Measurements from ENCODE around the gene PPP1R13L. TPM values are rescaled to one million over a fixed set of nuclear protein-coding genes. Genes with fewer than 3 reads are reported as not detected.

Gene PPP1R13L
- total RNA-seq, 4 donors from 2014 or later: 53.1 to 166 (median 87.8) TPM

GRCh38 chr19:45349126-45349415, 55.8 kb downstream of the PPP1R13L start:
- DNase-seq: no peak
- Histone ChIP-seq H3K27ac (no peak overlapping the region), H3K4me1 (peaks cover 0 to 17% (median 6%) of the 10 kb centered on the region in 3 donors), H3K27me3 (peaks cover 0 to 40% (median 0%) of the 10 kb centered on the region in 4 donors), H3K9me3 (no peaks in the 10 kb centered on the region), H3K36me3 (peaks cover 9 to 66% (median 22%) of the 10 kb centered on the region in 3 donors), H3K4me3 (no peak overlapping the region)
- no peak for TF ChIP-seq POLR2A (IDR thresholded peaks at IDR 0.05)
- TF ChIP-seq, protein P1, sequence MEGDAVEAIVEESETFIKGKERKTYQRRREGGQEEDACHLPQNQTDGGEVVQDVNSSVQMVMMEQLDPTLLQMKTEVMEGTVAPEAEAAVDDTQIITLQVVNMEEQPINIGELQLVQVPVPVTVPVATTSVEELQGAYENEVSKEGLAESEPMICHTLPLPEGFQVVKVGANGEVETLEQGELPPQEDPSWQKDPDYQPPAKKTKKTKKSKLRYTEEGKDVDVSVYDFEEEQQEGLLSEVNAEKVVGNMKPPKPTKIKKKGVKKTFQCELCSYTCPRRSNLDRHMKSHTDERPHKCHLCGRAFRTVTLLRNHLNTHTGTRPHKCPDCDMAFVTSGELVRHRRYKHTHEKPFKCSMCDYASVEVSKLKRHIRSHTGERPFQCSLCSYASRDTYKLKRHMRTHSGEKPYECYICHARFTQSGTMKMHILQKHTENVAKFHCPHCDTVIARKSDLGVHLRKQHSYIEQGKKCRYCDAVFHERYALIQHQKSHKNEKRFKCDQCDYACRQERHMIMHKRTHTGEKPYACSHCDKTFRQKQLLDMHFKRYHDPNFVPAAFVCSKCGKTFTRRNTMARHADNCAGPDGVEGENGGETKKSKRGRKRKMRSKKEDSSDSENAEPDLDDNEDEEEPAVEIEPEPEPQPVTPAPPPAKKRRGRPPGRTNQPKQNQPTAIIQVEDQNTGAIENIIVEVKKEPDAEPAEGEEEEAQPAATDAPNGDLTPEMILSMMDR (IDR thresholded peaks at IDR 0.05): no peak
- intact Hi-C loops (cut with DNase I): no loop called here
- WGBS, 2 donors: 41 to 58% methylated on average over 3 of the region's 3 CpGs

- Histone ChIP-seq H3K4me1 (peaks cover 0 to 17% (median 6%) of the 10 kb centered on the region in 3 donors), H3K27ac (no peak overlapping the region), H3K9me3 (no peaks in the 10 kb centered on the region), H3K27me3 (peaks cover 0 to 40% (median 0%) of the 10 kb centered on the region in 4 donors), H3K4me3 (no peak overlapping the region), H3K36me3 (peaks cover 9 to 61% (median 22%) of the 10 kb centered on the region in 3 donors)
- 83 to 87% methylated on average over 5 to 8 of the region's 23 CpGs for WGBS, 2 donors
- intact Hi-C loops (cut with DNase I): no loop called here
- no peak for DNase-seq
- TF ChIP-seq, protein P1 (IDR thresholded peaks at IDR 0.05): no peak
- no peak for TF ChIP-seq POLR2A (IDR thresholded peaks at IDR 0.05)
Observed at GRCh38 chr19:45348367-45349125, 56.3 kb downstream of the PPP1R13L start.

- no peak overlapping the region for H3K4me3 ChIP-seq
- WGBS, 2 donors: 79 to 80% methylated on average over 8 to 9 of the region's 25 CpGs
- H3K27ac ChIP-seq: no peak overlapping the region
Observed at GRCh38 chr19:45347570-45348366, 57.1 kb downstream of the PPP1R13L start.

GRCh38 chr19:45346449-45346848, 58.4 kb downstream of the PPP1R13L start:
- TF ChIP-seq, protein P1 (IDR thresholded peaks at IDR 0.05): no peak
- no peak for TF ChIP-seq POLR2A (IDR thresholded peaks at IDR 0.05)
- Histone ChIP-seq H3K4me1 (peaks cover 0 to 25% (median 6%) of the 10 kb centered on the region in 3 donors), H3K27me3 (peaks cover 0 to 49% (median 0%) of the 10 kb centered on the region in 4 donors), H3K4me3 (no peak overlapping the region), H3K36me3 (peaks cover 5 to 40% (median 9%) of the 10 kb centered on the region in 3 donors), H3K27ac (no peak overlapping the region), H3K9me3 (no peaks in the 10 kb centered on the region)
- WGBS, 2 donors: 48 to 54% methylated on average over 13 to 17 of the region's 27 CpGs
- DNase-seq: no peak
- intact Hi-C loops (cut with DNase I): no loop called here

More at GRCh38 chr19:45347570-45348366, 57.1 kb downstream of the PPP1R13L start:
- DNase-seq: no peak
- intact Hi-C loops (cut with DNase I): no loop called here
- TF ChIP-seq, protein P1 (IDR thresholded peaks at IDR 0.05): no peak
- TF ChIP-seq POLR2A (IDR thresholded peaks at IDR 0.05): no peak
- Histone ChIP-seq H3K36me3 (peaks cover 9 to 53% (median 18%) of the 10 kb centered on the region in 3 donors), H3K4me1 (peaks cover 0 to 17% (median 6%) of the 10 kb centered on the region in 3 donors), H3K27me3 (peaks cover 0 to 40% (median 0%) of the 10 kb centered on the region in 4 donors), H3K9me3 (no peaks in the 10 kb centered on the region)

DNA sequence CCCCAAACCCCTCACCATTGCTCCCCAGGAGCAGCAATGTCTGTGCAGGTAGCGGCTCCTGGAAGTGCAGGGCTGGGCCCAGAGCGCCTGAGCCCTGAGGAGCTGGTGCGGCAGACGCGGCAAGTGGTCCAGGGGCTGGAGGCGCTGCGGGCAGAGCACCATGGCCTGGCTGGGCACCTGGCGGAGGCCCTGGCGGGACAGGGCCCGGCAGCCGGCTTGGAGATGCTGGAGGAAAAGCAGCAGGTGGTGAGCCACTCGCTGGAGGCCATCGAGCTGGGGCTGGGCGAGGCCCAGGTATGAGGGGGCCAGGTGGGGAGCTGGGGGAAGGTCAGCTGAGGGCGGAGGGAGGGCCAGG, 59.4 kb downstream of the PPP1R13L start:
- 63 to 73% methylated on average over 2 to 5 of the region's 15 CpGs for WGBS, 2 donors
- no peak for DNase-seq
- Histone ChIP-seq H3K4me3 (no peak overlapping the region), H3K27me3 (peaks cover 0 to 59% (median 0%) of the 10 kb centered on the region in 4 donors), H3K36me3 (peaks cover 0 to 30% (median 2%) of the 10 kb centered on the region in 3 donors), H3K4me1 (peaks cover 4 to 35% (median 6%) of the 10 kb centered on the region in 3 donors), H3K27ac (peak overlapping the region in 3 of 4 donors; percentile 60 to 74 (median 70)), H3K9me3 (no peaks in the 10 kb centered on the region)
- no peak for TF ChIP-seq POLR2A (IDR thresholded peaks at IDR 0.05)
- TF ChIP-seq, protein P1 (IDR thresholded peaks at IDR 0.05): no peak
- intact Hi-C loops (cut with DNase I): no loop called here
